K562 (cell line): Measurements from ENCODE around the gene PLEKHA7. TPM values are rescaled to one million over a fixed set of nuclear protein-coding genes. Genes with fewer than 3 reads are reported as not detected.

Experiments
- ATAC-seq: fragments of 200-7000 bp; cut with Tn5 transposase; 3 replicates; pipeline ENCODE4 v1.9.1; 2020; ENCODE audit warnings: moderate library complexity
- BruUV-seq: library from RNA; stranded (reverse); fragments of 400-500 nt; replicated peaks from 2 replicates; lab custom pipeline; 2021; lab: Mats Ljungman, UMichigan
- CTCF ChIA-PET: fragments of 300-600 bp; formaldehyde crosslinking; extraction: SDS; loops from one replicate; lab custom pipeline; 2021; ENCODE audit warnings: low intra/inter-chr PET ratio; lab: Yijun Ruan, JAX
- POLR2A ChIA-PET: fragments of 300-600, 350-650 bp; sonication (Branson Sonifier 250); formaldehyde crosslinking; extraction: SDS; loops from one replicate; lab custom pipeline; 2021; ENCODE audit warnings: antibody characterized with exemption, inconsistent platforms; lab: Yijun Ruan, JAX
- DNase-seq, 4 experiments: peaks; one replicate each; pipeline versions ENCODE4 v3.0.0 to v3.0.0-alpha.2; 2011 to 2018; ENCODE audit warnings: low spot score in 3 of 4, mixed read lengths in 3 of 4; ENCODE audit errors: extremely low read depth in 1 of 4
- FAIRE-seq: peaks from 2 replicates; lab custom pipeline; 2011; peaks lifted over from hg19 to GRCh38; lab: Jason Lieb, UNC
- H2AFZ ChIP-seq: 2 replicates; pipeline ENCODE4 v1.6.0; 2011; ENCODE audit warnings: low read depth, low read length, control low read depth, inconsistent platforms
- H3K27ac ChIP-seq: fragments of 200-600 bp; 3 replicates; pipeline ENCODE4 v1.8.0; 2011; ENCODE audit warnings: low read depth, mild to moderate bottlenecking, control low read depth, inconsistent platforms, low read length, moderate library complexity, mixed read lengths; ENCODE audit errors: extremely low read depth
- H3K27me3 ChIP-seq, 2 experiments: fragments of 300-600 bp in 1 of 2; 2 replicates in 1 of 2; 3 replicates in 1 of 2; pipeline versions ENCODE4 v1.6.0 to v1.8.0; 2011; ENCODE audit warnings: inconsistent platforms in 2 of 2, low read length in 2 of 2, mild to moderate bottlenecking in 1 of 2, mixed read lengths in 1 of 2, moderate library complexity in 1 of 2; ENCODE audit not compliant: control insufficient read depth in 2 of 2, insufficient read depth in 2 of 2
- H3K36me3 ChIP-seq: fragments of 300-600 bp; 3 replicates; pipeline ENCODE4 v1.8.0; 2011; ENCODE audit warnings: mild to moderate bottlenecking, low read length, inconsistent platforms; ENCODE audit not compliant: control insufficient read depth, insufficient read depth
- H3K4me1 ChIP-seq, 2 experiments: fragments of 200-600 bp in 1 of 2; replicated peaks in 1 of 2; 2 replicates in 1 of 2; 3 replicates in 1 of 2; pipeline versions ENCODE4 v1.5.1 to v1.8.0; 2011; ENCODE audit warnings: inconsistent platforms in 2 of 2, low read length in 2 of 2, mild to moderate bottlenecking in 1 of 2, mixed read lengths in 1 of 2, moderate library complexity in 1 of 2; ENCODE audit not compliant: control insufficient read depth in 2 of 2, insufficient read depth in 2 of 2
- H3K4me2 ChIP-seq: 2 replicates; pipeline ENCODE4 v1.6.1; 2011; ENCODE audit warnings: low read length, control low read depth, inconsistent platforms, mixed read lengths; ENCODE audit not compliant: insufficient read depth
- H3K4me3 ChIP-seq: fragments of 200-600 bp; sonication (generic), shearing (Covaris generic); 2 replicates; pipeline ENCODE4 v1.5.1; 2016; ENCODE audit warnings: control low read depth, inconsistent platforms
- H3K79me2 ChIP-seq: fragments of 200-600 bp; 3 replicates; pipeline ENCODE4 v1.8.0; 2011; ENCODE audit warnings: low read length, inconsistent platforms; ENCODE audit not compliant: control insufficient read depth, insufficient read depth
- H3K9ac ChIP-seq, 2 experiments: 2 replicates each; pipeline versions ENCODE4 v1.6.0 to v1.6.1; 2011; ENCODE audit warnings: low read depth in 2 of 2, low read length in 2 of 2, control low read depth in 1 of 2, inconsistent platforms in 1 of 2, mild to moderate bottlenecking in 1 of 2, mixed read lengths in 1 of 2; ENCODE audit not compliant: insufficient read depth in 1 of 2
- H3K9me1 ChIP-seq: one replicate; pipeline ENCODE4 v1.6.0; 2011; ENCODE audit warnings: inconsistent platforms, mild to moderate bottlenecking, low read length, moderate library complexity; ENCODE audit not compliant: control insufficient read depth, insufficient read depth
- H3K9me3 ChIP-seq: replicated peaks from 2 replicates; pipeline ENCODE4 v1.5.1; 2011; ENCODE audit warnings: low read depth, low read length, inconsistent platforms; ENCODE audit not compliant: control insufficient read depth, insufficient read depth
- H4K20me1 ChIP-seq: replicated peaks from 2 replicates; pipeline ENCODE4 v1.6.1; 2011; ENCODE audit warnings: low read length, inconsistent platforms, mixed read lengths; ENCODE audit not compliant: control insufficient read depth, insufficient read depth
- CAMTA2 ChIP-seq: fragments of 250-450 bp; sonication (Bioruptor Pico); conservative IDR thresholded peaks from 2 replicates; pipeline ENCODE4 v1.5.1; 2022
- CHAMP1 ChIP-seq: fragments of 450-650 bp; IDR thresholded peaks from 2 replicates; pipeline ENCODE4 v1.6.1; 2016; ENCODE audit warnings: mild to moderate bottlenecking
- NCOA4 ChIP-seq: fragments of 450-650 bp; IDR thresholded peaks from 2 replicates; pipeline ENCODE4 v1.6.1; 2018; ENCODE audit warnings: mild to moderate bottlenecking; ENCODE audit not compliant: partially characterized antibody
- NFIC ChIP-seq: fragments of 450-650 bp; IDR thresholded peaks from 2 replicates; pipeline ENCODE4 v1.6.1; 2017; ENCODE audit warnings: mild to moderate bottlenecking, inconsistent platforms
- TAF15 ChIP-seq: fragments of 200-400 bp; formaldehyde crosslinking; IDR thresholded peaks from 2 replicates; pipeline ENCODE4 v1.6.1; 2017; ENCODE audit warnings: mild to moderate bottlenecking, low read depth, low read length, moderate library complexity
- WGBS: fragments of 100-300 bp; shearing (Covaris generic); methylation state at CpG from one replicate; pipeline ENCODE4 v1.1.6; 2016; ENCODE audit warnings: low coverage, mixed read lengths; ENCODE audit not compliant: insufficient coverage; ENCODE audit errors: missing lambda C conversion rate; 5-methylcytosine and 5-hydroxymethylcytosine counted together
- in situ Hi-C: fragments of 300-500 bp; cut with MboI; formaldehyde crosslinking; loops from 4 replicates; pipeline ENCODE4 v1.15.0; 2018; ENCODE audit warnings: inconsistent platforms, mixed read lengths
- intact Hi-C: fragments of 100-400 bp; cut with micrococcal nuclease; formaldehyde crosslinking; loops from 2 replicates; pipeline ENCODE4 v1.14.2; 2022
- polyA plus RNA-seq, 8 experiments: library from polyadenylated mRNA; depleted of rRNA in 4 of 8; stranded (reverse) in 5 of 8; unstranded in 3 of 8; fragments of >200 nt; fragmentation: Nextera tagmentation in 2 of 8; fragmentation: Illumina TruSeq in 1 of 8; extraction: Ambion mirVana in 2 of 8; extraction: Trizol in 1 of 8; gene quantifications; 2 replicates each; pipeline versions ENCODE4 v1.2.1 to v1.2.3, GENCODE V29; 2011 to 2014; ENCODE audit warnings: inconsistent platforms in 1 of 8, missing spikeins in 1 of 8
- total RNA-seq, 7 experiments: library from RNA; depleted of rRNA in 6 of 7; stranded (reverse); fragments of >200 nt in 6 of 7; fragmentation: Illumina TruSeq in 2 of 7; extraction: Trizol in 2 of 7; gene quantifications; 2 replicates each; pipeline versions ENCODE4 v1.2.1 to v1.2.3, GENCODE V29; 2011 to 2021; ENCODE audit warnings: low replicate concordance in 1 of 7
- TF ChIP-seq, protein P1 (sequence below): fragments of 450-650 bp; IDR thresholded peaks from 2 replicates; pipeline ENCODE4 v1.6.1; 2016; ENCODE audit warnings: missing biosample characterization, missing genetic modification characterization
- TF ChIP-seq, protein P2 (sequence below): fragments of 250-450 bp; sonication (Bioruptor Pico); IDR thresholded peaks from 2 replicates; pipeline ENCODE4 v1.5.0; 2021; ENCODE audit warnings: mild to moderate bottlenecking, borderline replicate concordance
- TF ChIP-seq, protein P3 (sequence below): sonication (generic); formaldehyde crosslinking; IDR thresholded peaks from 2 replicates; pipeline ENCODE4 v1.8.0; 2023; ENCODE audit warnings: mild to moderate bottlenecking, missing genetic modification reagents

Gene PLEKHA7
- total and polyA plus RNA-seq, 9 of the 15 experiments (the other 6 are each of a cell fraction or from before 2014, with no cell fraction given): 0.06 to 0.77 (median 0.20) TPM; not detected in 1

GRCh38 chr11:16860617-16861016 is 153.6 kb downstream of the PLEKHA7 start:
- Histone ChIP-seq H4K20me1 (no peaks in the 10 kb centered on the region), H3K27ac (no peak overlapping the region), H3K36me3 (no peaks in the 10 kb centered on the region), H3K4me2 (no peak overlapping the region), H3K79me2 (no peaks in the 10 kb centered on the region), H2AFZ (no peak overlapping the region), H3K27me3 (peaks cover 0 to 3% of the 10 kb centered on the region in 2 experiments; a peak in 1 of 5 replicates), H3K9me3 (no peaks in the 10 kb centered on the region; the same call in 1 of the 2 replicates), H3K4me3 (no peak overlapping the region), H3K4me1 (peaks cover 15 to 35% of the 10 kb centered on the region in 2 experiments; a peak in 3 of 5 replicates)
- no TSS peak for BruUV-seq
- no peak for ATAC-seq
- peak; percentile 46 to 77 (median 48) for DNase-seq
- CTCF ChIA-PET: no interaction called here
- POLR2A ChIA-PET: no interaction called here
- intact Hi-C loops: no loop called here
- in situ Hi-C loops: no loop called here
- TF ChIP-seq NFIC: peak; percentile 88
- no peak for TF ChIP-seq CAMTA2
- TF ChIP-seq, all 486 proteins: peak for 1
- 11% methylated on average over 1 of the region's 1 CpG for WGBS
- FAIRE-seq: peak; percentile 19
- Histone ChIP-seq H3K9ac (no peak overlapping the region), H3K9me1 (no peaks in the 10 kb centered on the region)

DNA sequence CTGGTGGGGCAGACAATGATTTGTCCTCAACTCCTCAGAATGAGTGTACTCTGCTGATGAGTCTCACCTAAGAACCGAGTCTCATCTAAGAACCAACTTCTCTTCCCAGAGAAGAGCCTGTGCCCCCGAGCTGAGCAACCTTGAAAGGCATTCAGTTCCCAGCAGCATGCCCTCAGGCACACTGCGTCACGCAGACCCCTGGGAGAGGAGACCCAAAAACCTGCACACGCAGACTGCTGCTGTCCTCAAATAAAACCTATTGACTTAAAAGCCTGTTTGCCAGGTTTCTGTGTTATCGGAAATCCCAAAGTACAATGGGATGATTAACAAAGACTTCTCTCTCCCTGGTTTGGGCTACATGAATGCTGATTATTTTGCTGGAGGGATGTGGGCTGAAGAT is 154.6 kb downstream of the PLEKHA7 start:
- no peak for FAIRE-seq
- no peaks in the 10 kb centered on the region; the same call in 1 of the 2 replicates for H3K9me3 ChIP-seq
- no peaks in the 10 kb centered on the region for H3K79me2 ChIP-seq
- ATAC-seq: no peak
- ChIA-PET POLR2A (no interaction called here), CTCF (no interaction called here)
- no peak overlapping the region for H2AFZ ChIP-seq
- H3K27ac ChIP-seq: no peak overlapping the region
- no peaks in the 10 kb centered on the region for H3K36me3 ChIP-seq
- no peaks in the 10 kb centered on the region for H4K20me1 ChIP-seq
- H3K4me2 ChIP-seq: no peak overlapping the region
- 60% methylated on average over 6 of the region's 6 CpGs for WGBS
- DNase-seq: no peak
- H3K9me1 ChIP-seq: no peaks in the 10 kb centered on the region
- no peak overlapping the region for H3K4me3 ChIP-seq
- in situ Hi-C loops: no loop called here
- no TSS peak for BruUV-seq
- peaks cover 18 to 44% of the 10 kb centered on the region in 2 experiments; a peak in 4 of 5 replicates for H3K4me1 ChIP-seq
- no peak overlapping the region for H3K9ac ChIP-seq
- peaks cover 0 to 3% of the 10 kb centered on the region in 2 experiments; a peak in 1 of 5 replicates for H3K27me3 ChIP-seq
- intact Hi-C loops: no loop called here
- TF ChIP-seq, protein P1, sequence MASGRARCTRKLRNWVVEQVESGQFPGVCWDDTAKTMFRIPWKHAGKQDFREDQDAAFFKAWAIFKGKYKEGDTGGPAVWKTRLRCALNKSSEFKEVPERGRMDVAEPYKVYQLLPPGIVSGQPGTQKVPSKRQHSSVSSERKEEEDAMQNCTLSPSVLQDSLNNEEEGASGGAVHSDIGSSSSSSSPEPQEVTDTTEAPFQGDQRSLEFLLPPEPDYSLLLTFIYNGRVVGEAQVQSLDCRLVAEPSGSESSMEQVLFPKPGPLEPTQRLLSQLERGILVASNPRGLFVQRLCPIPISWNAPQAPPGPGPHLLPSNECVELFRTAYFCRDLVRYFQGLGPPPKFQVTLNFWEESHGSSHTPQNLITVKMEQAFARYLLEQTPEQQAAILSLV (tag): no peak
- TF ChIP-seq TAF15 (no peak), NCOA4 (no peak), CHAMP1 (no peak)
- TF ChIP-seq, protein P2, sequence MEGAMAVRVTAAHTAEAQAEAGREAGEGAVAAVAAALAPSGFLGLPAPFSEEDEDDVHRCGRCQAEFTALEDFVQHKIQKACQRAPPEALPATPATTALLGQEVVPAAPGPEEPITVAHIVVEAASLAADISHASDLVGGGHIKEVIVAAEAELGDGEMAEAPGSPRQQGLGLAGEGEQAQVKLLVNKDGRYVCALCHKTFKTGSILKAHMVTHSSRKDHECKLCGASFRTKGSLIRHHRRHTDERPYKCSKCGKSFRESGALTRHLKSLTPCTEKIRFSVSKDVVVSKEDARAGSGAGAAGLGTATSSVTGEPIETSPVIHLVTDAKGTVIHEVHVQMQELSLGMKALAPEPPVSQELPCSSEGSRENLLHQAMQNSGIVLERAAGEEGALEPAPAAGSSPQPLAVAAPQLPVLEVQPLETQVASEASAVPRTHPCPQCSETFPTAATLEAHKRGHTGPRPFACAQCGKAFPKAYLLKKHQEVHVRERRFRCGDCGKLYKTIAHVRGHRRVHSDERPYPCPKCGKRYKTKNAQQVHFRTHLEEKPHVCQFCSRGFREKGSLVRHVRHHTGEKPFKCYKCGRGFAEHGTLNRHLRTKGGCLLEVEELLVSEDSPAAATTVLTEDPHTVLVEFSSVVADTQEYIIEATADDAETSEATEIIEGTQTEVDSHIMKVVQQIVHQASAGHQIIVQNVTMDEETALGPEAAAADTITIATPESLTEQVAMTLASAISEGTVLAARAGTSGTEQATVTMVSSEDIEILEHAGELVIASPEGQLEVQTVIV (CRISPR knock-in tag): no peak
- TF ChIP-seq, protein P3, sequence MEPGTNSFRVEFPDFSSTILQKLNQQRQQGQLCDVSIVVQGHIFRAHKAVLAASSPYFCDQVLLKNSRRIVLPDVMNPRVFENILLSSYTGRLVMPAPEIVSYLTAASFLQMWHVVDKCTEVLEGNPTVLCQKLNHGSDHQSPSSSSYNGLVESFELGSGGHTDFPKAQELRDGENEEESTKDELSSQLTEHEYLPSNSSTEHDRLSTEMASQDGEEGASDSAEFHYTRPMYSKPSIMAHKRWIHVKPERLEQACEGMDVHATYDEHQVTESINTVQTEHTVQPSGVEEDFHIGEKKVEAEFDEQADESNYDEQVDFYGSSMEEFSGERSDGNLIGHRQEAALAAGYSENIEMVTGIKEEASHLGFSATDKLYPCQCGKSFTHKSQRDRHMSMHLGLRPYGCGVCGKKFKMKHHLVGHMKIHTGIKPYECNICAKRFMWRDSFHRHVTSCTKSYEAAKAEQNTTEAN: no peak
